Skin of body (tissue), 2 donors: ENCODE data around the gene ANGPTL7. TPM values are rescaled to one million over a fixed set of nuclear protein-coding genes. Genes with fewer than 3 reads are reported as not detected.
A peak's percentile ranks its signal among the peaks of the same experiment; 100 is the strongest.
"Not testable (repeated sequence)": the region's sequence is repeated elsewhere in the genome, so short reads cannot be mapped to it uniquely, and the experiment has no call there.

Source experiments
- DNase-seq: peaks from one replicate; lab custom pipeline; 2025; lab: John Stamatoyannopoulos, UW
- total RNA-seq: library from RNA; depleted of rRNA; stranded (reverse); fragments of >200 nt; gene quantifications from one replicate; pipeline ENCODE4 v1.2.3, GENCODE V29; 2014

ANGPTL7 gene, protein sequence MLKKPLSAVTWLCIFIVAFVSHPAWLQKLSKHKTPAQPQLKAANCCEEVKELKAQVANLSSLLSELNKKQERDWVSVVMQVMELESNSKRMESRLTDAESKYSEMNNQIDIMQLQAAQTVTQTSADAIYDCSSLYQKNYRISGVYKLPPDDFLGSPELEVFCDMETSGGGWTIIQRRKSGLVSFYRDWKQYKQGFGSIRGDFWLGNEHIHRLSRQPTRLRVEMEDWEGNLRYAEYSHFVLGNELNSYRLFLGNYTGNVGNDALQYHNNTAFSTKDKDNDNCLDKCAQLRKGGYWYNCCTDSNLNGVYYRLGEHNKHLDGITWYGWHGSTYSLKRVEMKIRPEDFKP
- 25.2 TPM for total RNA-seq

- DNase-seq: no peak
These were observed at the start of gene ANGPTL7 for GRCh38 chr1:11188858-11189451. Gene ANGPTL7, plus strand, starts transcription at chr1:11189355. Its CDS starts 225 bp downstream, at chr1:11189580.

GRCh38 chr1:11142618-11143391, 46.4 kb upstream of the ANGPTL7 start:
- DNase-seq: no peak

- DNase-seq: no peak
These were observed 45.8 kb upstream of the ANGPTL7 start for GRCh38 chr1:11143401-11143800.

DNA sequence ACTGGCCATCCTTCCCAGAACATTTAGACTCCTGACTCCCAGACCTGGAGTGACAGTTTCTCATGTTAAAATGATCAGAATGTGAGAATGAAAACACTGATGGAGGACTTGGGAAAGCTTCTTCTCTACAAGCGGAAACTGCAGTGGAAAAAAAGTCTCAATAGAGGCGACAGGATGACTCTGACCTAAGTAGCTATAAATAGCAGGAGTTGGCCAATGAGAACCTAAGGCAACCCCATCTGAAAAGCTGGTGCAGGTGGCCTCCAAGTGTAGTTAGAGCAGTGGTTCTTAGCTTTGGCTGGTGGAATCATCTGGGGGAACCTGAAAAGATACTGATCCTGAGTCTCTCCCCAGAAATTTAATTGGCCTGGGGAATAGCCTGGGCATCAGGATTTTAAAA, 45.2 kb upstream of the ANGPTL7 start:
- no peak for DNase-seq

- no peak for DNase-seq
These were observed 44.4 kb upstream of the ANGPTL7 start for GRCh38 chr1:11144570-11145256.

GRCh38 chr1:11145741-11146140, 43.4 kb upstream of the ANGPTL7 start:
- DNase-seq: no peak

DNA sequence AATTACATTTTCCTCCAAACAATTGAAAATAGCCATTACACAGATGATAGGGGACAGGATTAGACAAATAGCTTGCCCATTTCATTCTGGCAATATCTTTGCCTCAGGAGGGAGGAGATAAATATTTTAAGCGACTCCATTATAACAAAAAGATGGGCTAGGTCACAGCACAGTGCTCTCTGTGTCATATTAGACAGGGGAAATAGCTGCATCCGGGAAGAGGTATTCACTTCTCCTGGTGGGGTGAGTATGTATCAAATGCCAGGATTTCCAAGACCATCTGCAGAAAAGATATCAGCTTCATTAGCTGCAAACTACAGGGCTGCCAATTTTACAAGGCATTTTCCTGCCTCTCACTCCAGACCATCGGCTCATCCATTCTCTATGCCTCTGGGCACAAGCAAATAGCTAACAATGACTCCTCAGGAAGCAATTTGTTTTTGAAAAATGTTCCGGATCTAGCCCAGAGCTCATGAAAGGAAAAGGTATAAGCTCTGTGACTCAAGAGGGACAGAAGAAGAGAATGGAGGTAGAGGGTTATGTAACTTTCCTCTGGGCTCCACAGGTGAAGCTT, 41.9 kb upstream of the ANGPTL7 start:
- no peak for DNase-seq

DNA sequence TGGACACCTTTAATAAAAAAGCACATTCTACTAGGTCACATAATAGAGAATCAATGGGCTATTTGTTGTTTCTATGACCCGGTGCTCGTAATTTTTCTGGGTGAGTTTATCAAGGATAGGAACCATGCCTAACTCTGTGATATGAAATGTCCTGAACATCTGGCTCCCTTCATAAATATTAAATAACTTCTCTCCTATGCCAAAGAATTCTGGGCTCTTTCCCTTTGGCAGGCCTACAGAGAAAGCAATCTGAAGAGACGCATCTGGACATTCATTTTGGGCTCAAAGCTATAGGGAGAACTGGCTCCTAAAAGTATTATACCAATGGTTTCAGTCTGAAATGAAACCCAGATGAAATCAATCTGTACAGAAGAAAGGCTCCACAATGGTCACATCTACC, 38.8 kb upstream of the ANGPTL7 start:
- peak; percentile 72 for DNase-seq

DNA sequence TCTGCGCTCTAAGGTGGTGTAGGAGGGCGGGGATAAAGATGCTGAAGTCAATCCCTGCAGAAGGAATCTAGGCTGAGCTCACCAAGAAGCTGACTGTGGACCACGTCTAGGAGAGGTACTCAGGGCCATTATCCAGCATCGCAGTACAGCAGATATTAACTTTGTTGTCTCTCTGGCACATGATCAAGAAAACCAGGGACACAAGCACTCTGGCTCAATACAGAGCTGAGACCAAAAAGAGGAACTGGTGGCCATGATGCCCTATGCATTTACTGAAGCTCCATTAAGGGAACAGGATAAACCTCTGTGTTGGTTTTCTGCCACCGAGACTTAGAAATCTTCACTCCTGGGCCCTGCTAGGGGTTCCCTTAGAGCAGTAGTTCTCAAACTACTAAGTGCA, 38.0 kb upstream of the ANGPTL7 start:
- DNase-seq: no peak

DNA sequence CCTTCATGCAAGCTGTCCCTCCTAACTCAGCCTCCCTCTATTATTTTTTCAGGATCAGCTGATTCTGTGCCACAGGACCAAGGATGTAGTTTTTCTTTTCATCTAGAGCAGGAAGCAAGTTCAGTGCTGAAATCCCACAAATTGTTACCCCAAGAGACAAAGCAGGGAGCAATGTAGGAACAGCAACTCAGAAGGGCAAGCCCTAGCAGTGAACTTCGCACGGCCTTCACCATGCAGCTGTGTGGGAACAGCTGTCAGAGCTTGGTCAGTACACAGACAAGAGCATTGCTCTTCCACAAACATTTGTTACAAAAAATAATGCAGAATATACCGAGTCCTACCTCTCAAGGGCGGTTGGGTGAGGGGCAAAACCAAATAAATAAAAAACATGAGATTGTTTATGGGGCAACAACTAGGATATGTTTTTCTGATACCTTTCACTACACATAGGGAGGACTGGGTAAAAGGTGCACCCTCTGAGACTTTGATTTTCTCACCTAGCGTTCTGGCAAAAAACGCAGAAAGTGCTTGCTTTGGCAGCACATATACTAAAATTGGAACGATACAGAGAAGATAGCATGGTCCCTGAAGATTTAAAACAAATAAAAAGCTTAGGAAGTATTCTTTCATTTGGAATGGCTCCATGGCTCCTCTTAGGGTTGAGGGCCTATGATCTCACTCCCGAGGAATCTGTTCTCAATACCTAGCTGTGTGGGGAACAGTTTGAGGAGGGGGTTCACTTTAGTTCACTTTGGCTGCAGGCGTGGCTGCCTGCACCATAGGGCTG, 37.1 kb upstream of the ANGPTL7 start:
- DNase-seq: peak; percentile 28

- no peak for DNase-seq
These were observed 36.4 kb upstream of the ANGPTL7 start for GRCh38 chr1:11152755-11153154.

- DNase-seq: no peak
These were observed 36.0 kb upstream of the ANGPTL7 start for GRCh38 chr1:11153184-11153583.

- DNase-seq: no peak
These were observed 32.7 kb upstream of the ANGPTL7 start for GRCh38 chr1:11156441-11156840.

DNA sequence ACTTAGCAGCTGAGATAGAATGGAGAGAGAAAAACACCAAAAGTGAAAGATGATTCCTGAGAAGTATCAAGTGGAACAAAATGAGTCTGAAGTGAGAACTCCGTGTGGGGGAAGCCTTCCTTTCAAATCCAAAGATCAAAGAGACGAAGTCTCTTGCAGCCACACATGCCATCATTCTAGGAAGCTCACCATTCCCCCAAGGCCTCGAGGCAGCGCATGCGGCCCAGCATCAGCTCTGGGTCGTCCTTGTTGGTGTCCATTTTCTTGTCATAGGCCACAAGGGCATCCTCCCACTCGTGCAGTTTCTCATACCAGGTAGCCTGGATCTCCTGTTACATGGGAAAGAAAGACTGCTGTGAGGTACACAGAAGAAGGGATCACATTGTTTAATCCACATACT, 32.2 kb upstream of the ANGPTL7 start:
- DNase-seq: no peak

GRCh38 chr1:11157394-11157793, 31.8 kb upstream of the ANGPTL7 start:
- no peak for DNase-seq

GRCh38 chr1:11157867-11158266, 31.3 kb upstream of the ANGPTL7 start:
- DNase-seq: peak; percentile 37

- no peak for DNase-seq
These were observed 30.9 kb upstream of the ANGPTL7 start for GRCh38 chr1:11158291-11158690.

DNA sequence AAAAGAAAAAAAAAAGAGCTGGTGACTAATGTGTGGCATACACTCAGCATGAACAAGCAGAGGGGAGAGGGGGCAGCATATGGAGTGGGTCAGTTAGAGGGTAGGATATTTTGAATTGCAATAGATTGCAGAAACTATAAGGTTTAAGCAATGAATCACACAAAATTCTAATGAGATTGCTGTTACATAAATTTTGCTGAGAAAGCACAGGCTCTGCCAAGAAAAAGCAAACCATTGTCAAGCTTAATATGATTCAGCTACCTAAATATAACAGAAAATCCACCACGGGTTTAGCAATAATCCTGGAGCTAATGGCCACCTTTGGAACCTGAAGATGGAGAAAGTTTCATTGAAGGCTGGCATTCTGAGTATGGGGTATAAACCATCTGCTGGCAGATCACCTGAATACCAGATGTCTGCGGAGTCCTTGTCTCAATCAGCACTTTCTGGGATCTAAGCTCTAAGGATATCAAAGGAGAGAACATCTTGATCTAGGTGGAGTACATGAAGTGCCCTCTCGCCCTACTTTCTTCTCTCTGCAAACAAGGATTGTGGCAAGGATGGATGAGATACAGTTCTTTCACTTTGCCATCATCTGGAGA, 30.3 kb upstream of the ANGPTL7 start:
- DNase-seq: peak; percentile 18

DNA sequence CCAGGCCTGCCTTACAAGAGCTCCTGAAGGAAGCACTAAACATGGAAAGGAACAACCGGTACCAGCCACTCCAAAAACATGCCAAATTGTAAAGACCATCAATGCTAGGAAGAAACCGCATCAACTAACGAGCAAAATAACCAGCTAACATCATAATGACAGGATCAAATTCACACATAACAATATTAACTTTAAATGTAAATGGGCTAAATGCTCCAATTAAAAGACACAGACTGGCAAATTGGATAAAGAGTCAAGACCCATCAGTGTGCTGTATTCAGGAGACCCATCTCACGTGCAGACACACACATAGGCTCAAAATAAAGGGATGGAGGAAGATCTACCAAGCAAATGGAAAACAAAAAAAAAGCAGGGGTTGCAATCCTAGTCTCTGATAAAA, 26.4 kb upstream of the ANGPTL7 start:
- DNase-seq: not testable (repeated sequence)

DNA sequence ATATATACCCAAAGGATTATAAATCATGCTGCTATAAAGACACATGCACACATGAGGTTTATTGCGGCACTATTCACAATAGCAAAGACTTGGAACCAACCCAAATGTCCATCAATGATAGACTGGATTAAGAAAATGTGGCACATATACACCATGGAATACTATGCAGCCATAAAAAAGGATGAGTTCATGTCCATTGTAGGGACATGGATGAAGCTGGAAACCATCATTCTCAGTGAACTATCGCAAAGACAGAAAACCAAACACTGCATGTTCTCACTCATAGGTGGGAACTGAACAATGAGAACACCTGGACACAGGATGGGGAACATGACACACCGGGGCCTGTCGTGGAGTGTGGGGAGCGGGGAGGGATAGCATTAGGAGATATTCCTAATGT, 22.4 kb upstream of the ANGPTL7 start:
- not testable (repeated sequence) for DNase-seq
